Keratinocyte (primary cell): Measurements from ENCODE around the gene HPF1. TPM values are rescaled to one million over a fixed set of nuclear protein-coding genes. Genes with fewer than 3 reads are reported as not detected.

Experiments used
- DNase-seq: peaks from one replicate; pipeline ENCODE4 v3.0.0-alpha.2; 2011; ENCODE audit warnings: low read depth, missing footprints, low spot score
- FAIRE-seq: peaks from 2 replicates; lab custom pipeline; 2011; peaks lifted over from hg19 to GRCh38; lab: Jason Lieb, UNC
- H2AFZ ChIP-seq: 2 replicates; pipeline ENCODE4 v1.6.0; 2012; ENCODE audit warnings: low read length, control low read depth, inconsistent platforms; ENCODE audit not compliant: control insufficient read depth
- H3K27ac ChIP-seq: 2 replicates; pipeline ENCODE4 v1.5.1; 2011; ENCODE audit warnings: low read length; ENCODE audit not compliant: control insufficient read depth, insufficient read depth
- H3K27me3 ChIP-seq: 3 replicates; pipeline ENCODE4 v1.6.0; 2011; ENCODE audit warnings: low read length; ENCODE audit not compliant: control insufficient read depth, insufficient read depth; ENCODE audit errors: extremely low read depth
- H3K36me3 ChIP-seq, 2 experiments: 2 replicates in 1 of 2; 3 replicates in 1 of 2; pipeline ENCODE4 v1.5.1; 2011; ENCODE audit warnings: low read length in 2 of 2, mild to moderate bottlenecking in 1 of 2; ENCODE audit not compliant: control insufficient read depth in 2 of 2, insufficient read depth in 2 of 2; ENCODE audit errors: extremely low read depth in 1 of 2
- H3K4me1 ChIP-seq: 3 replicates; pipeline ENCODE4 v1.5.1; 2011; ENCODE audit warnings: low read length; ENCODE audit not compliant: control insufficient read depth, insufficient read depth; ENCODE audit errors: extremely low read depth
- H3K4me2 ChIP-seq: 3 replicates; pipeline ENCODE4 v1.6.0; 2011; ENCODE audit warnings: low read depth, low read length; ENCODE audit not compliant: control insufficient read depth, insufficient read depth; ENCODE audit errors: extremely low read depth
- H3K4me3 ChIP-seq, 3 experiments: fragments of 200-600 bp in 1 of 3; sonication (generic) in 1 of 3; 2 replicates in 2 of 3; 3 replicates in 1 of 3; pipeline ENCODE4 v1.5.1; 2011 to 2016; ENCODE audit warnings: low read length in 3 of 3, mild to moderate bottlenecking in 3 of 3, control low read depth in 2 of 3, inconsistent platforms in 1 of 3, low read depth in 1 of 3, mixed read lengths in 1 of 3, mixed run types in 1 of 3, moderate library complexity in 1 of 3; ENCODE audit not compliant: control insufficient read depth in 2 of 3, insufficient read depth in 2 of 3; ENCODE audit errors: extremely low read depth in 1 of 3
- H3K79me2 ChIP-seq: 2 replicates; pipeline ENCODE4 v1.6.0; 2012; ENCODE audit warnings: low read length; ENCODE audit not compliant: control insufficient read depth, insufficient read depth
- H3K9ac ChIP-seq: 3 replicates; pipeline ENCODE4 v1.6.0; 2011; ENCODE audit warnings: low read length; ENCODE audit not compliant: control insufficient read depth, insufficient read depth; ENCODE audit errors: extremely low read depth
- H3K9me1 ChIP-seq: 3 replicates; pipeline ENCODE4 v1.6.0; 2011; ENCODE audit warnings: low read length; ENCODE audit not compliant: control insufficient read depth, insufficient read depth; ENCODE audit errors: extremely low read depth
- H3K9me3 ChIP-seq: 2 replicates; pipeline ENCODE4 v1.5.1; 2012; ENCODE audit warnings: low read depth, low read length; ENCODE audit not compliant: control insufficient read depth
- H4K20me1 ChIP-seq: 3 replicates; pipeline ENCODE4 v1.6.0; 2011; ENCODE audit warnings: low read length; ENCODE audit not compliant: control insufficient read depth, insufficient read depth; ENCODE audit errors: extremely low read depth
- CTCF ChIP-seq, 3 experiments: IDR thresholded peaks in 1 of 3; conservative IDR thresholded peaks in 1 of 3; optimal IDR thresholded peaks in 1 of 3; 2 replicates in 2 of 3; 3 replicates in 1 of 3; pipeline versions ENCODE3 to v1.5.1; 2011; ENCODE audit warnings: low read length in 3 of 3, mild to moderate bottlenecking in 3 of 3, moderate library complexity in 2 of 3, control low read depth in 1 of 3, inconsistent platforms in 1 of 3; ENCODE audit not compliant: insufficient read depth in 2 of 3; ENCODE audit errors: extremely low read depth in 1 of 3
- EZH2 ChIP-seq: IDR thresholded peaks from one replicate; pipeline ENCODE4 v1.6.1; 2012; ENCODE audit warnings: inconsistent platforms, mild to moderate bottlenecking, low read length, moderate library complexity
- dilution Hi-C: fragments of 300-500 bp; cut with MboI; formaldehyde crosslinking; loops from one replicate; pipeline ENCODE4 v1.7.0; 2020; ENCODE audit warnings: low sequenced_read_pairs; ENCODE audit not compliant: extremely low pct_ligation_motif_present
- polyA plus RNA-seq, 5 experiments: library from polyadenylated mRNA; depleted of rRNA in 3 of 5; stranded (reverse) in 3 of 5; stranded (forward) in 1 of 5; unstranded in 1 of 5; fragments of >200 nt; gene quantifications; 1 replicate in 1 of 5; 2 replicates in 3 of 5; 3 replicates in 1 of 5; pipeline versions ENCODE4 v1.2.1 to v1.2.3, GENCODE V29; 2011 to 2012; ENCODE audit warnings: missing spikeins in 2 of 5, low read depth in 1 of 5, low replicate concordance in 1 of 5

The HPF1 gene
- polyA plus RNA-seq, 1 donor (not counting 4 experiments of a cell fraction or from before 2014, with no cell fraction given): 19.1 TPM

- peaks cover 17% of the 10 kb centered on the region for H3K4me1 ChIP-seq
- peak overlapping the region; percentile 28 for H3K9ac ChIP-seq
- no peak overlapping the region for H3K27ac ChIP-seq
- peak overlapping the region; percentile 92 for H3K4me2 ChIP-seq
- H3K4me3 ChIP-seq: peak overlapping the region in 2 of 3 experiments; percentile 80 to 93
- H3K36me3 ChIP-seq: no peaks in the 10 kb centered on the region
- DNase-seq (no peak), FAIRE-seq (peak; percentile 70)
- H3K9me3 ChIP-seq: no peaks in the 10 kb centered on the region
- dilution Hi-C loops: no loop called here
- no peaks in the 10 kb centered on the region for H3K9me1 ChIP-seq
- no peaks in the 10 kb centered on the region for H4K20me1 ChIP-seq
- TF ChIP-seq CTCF (optimal IDR thresholded peaks at IDR 0.05 in 1 of 3, IDR thresholded peaks at IDR 0.05 in 1 of 3, conservative IDR thresholded peaks at IDR 0.05 in 1 of 3; ENCODE audit: extremely low read depth in 1 of 3, insufficient read depth in 2 of 3, low read length in 3 of 3): no peak
- TF ChIP-seq EZH2: no peak
- H3K27me3 ChIP-seq: no peaks in the 10 kb centered on the region
- peaks cover 9% of the 10 kb centered on the region for H3K79me2 ChIP-seq
- peak overlapping the region; percentile 80 for H2AFZ ChIP-seq
These were observed 738 bp upstream of the HPF1 start for GRCh38 chr4:169758401-169758962.

GRCh38 chr4:169756971-169757574 is 671 bp downstream of the HPF1 start:
- DNase-seq: no peak
- Histone ChIP-seq H3K9me1 (no peaks in the 10 kb centered on the region), H3K9me3 (no peaks in the 10 kb centered on the region), H2AFZ (peak overlapping the region; percentile 95), H3K4me2 (peak overlapping the region; percentile 92), H3K4me1 (peaks cover 17% of the 10 kb centered on the region), H4K20me1 (no peaks in the 10 kb centered on the region), H3K79me2 (peaks cover 9% of the 10 kb centered on the region), H3K27ac (peak overlapping the region; percentile 61), H3K36me3 (no peaks in the 10 kb centered on the region), H3K4me3 (peak overlapping the region; percentile 80 to 93 (median 92)), H3K9ac (peak overlapping the region; percentile 82), H3K27me3 (no peaks in the 10 kb centered on the region)
- dilution Hi-C loops: no loop called here
- TF ChIP-seq EZH2 (no peak), CTCF (optimal IDR thresholded peaks at IDR 0.05 in 1 of 3, IDR thresholded peaks at IDR 0.05 in 1 of 3, conservative IDR thresholded peaks at IDR 0.05 in 1 of 3; ENCODE audit: extremely low read depth in 1 of 3, insufficient read depth in 2 of 3, low read length in 3 of 3) (no peak)
- FAIRE-seq: peak; percentile 56
